ENCODE measurements around the gene GGT5.
"Not testable (repeated sequence)": the region's sequence is repeated elsewhere in the genome, so short reads cannot be mapped to it uniquely, and the experiment has no call there.

GGT5 gene

DNA sequence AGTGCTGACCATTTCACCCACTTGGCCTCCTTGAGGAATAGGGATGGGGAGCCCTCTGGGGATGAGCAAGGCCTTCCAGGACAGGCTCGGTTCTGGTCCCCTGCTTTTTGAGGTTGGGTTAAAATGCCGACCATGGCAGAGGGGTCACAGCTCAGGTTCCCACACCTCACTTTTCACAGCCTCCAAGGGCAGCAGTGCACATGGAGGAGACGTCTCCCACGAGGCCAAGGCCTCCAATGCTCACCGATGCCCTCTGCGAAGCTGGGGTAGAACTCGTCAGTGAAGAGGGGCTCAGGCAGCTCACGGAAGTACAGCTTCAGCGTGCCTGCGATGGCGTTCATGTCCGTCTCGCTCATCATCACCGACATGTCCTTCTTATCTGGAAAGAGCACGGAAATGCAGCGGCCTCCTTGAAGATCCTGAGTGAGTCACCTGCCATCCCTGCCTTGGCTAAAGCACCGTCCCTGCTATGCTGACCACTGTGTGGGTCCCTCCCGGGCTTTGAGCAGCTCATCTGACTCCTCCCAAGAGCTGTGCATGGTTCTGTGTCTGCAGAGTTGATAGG is 17.4 kb upstream of the GGT5 start:
- POLR2A ChIA-PET; H3K27me3 ChIP-seq (replicated peaks in 2 of 5; ENCODE audit: control insufficient read depth in 4 of 5, insufficient read depth in 5 of 5, low read length in 4 of 5); H3K4me3 ChIP-seq (ENCODE audit: control insufficient read depth in 1 of 7, extremely low read depth in 1 of 7, insufficient read depth in 4 of 7, low read depth in 2 of 7, low read length in 6 of 7); H3K36me3 ChIP-seq (ENCODE audit: control insufficient read depth in 4 of 4, insufficient read depth in 4 of 4, low read length in 3 of 4); DNase-seq; H3K9me3 ChIP-seq (ENCODE audit: control extremely low read depth in 1 of 5, control insufficient read depth in 4 of 5, insufficient read depth in 2 of 5, low read depth in 1 of 5, low read length in 4 of 5); H3K27ac ChIP-seq (ENCODE audit: insufficient read depth in 1 of 2, low read depth in 1 of 2, low read length in 2 of 2, poor library complexity in 1 of 2, severe bottlenecking in 2 of 2): not testable (repeated sequence)
- CTCF ChIA-PET = interaction anchor here (1.4 kb wide), 1 partner anchor 72 kb away, joined by 3 read pairs; no protein-coding TSS in a partner anchor
- 98% methylated on average over 15 of the region's 18 CpGs for WGBS (ENCODE audit: insufficient coverage)
- H3K4me1 ChIP-seq (ENCODE audit: control extremely low read depth in 1 of 4, control insufficient read depth in 4 of 4, insufficient read depth in 4 of 4, low read length in 3 of 4) = peaks cover 0 to 10% (median 4%) of the 10 kb centered on the region in 4 experiments

DNA sequence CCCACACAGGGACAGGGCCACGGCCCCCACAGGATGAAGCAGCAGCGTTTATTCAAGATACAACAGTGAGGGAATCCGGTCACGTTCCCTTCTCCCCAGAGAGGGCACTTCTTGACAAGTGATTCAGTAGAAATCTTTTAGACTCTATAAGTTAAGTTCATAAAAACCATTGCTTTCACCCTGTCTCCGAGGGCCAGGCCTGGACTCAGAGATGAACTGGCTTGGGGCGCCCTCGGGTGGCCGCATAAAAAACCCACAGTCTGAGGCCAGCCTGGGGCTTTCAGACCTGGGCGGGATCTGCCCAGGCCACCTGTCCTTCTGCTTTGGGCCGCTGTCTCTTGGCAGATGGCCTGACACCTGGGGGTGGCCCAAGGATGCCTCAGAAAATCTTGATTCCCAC is 14.6 kb upstream of the GGT5 start:
- H3K4me3 ChIP-seq (ENCODE audit: control insufficient read depth in 1 of 7, extremely low read depth in 1 of 7, insufficient read depth in 4 of 7, low read depth in 2 of 7, low read length in 6 of 7) = not testable (repeated sequence)

DNA sequence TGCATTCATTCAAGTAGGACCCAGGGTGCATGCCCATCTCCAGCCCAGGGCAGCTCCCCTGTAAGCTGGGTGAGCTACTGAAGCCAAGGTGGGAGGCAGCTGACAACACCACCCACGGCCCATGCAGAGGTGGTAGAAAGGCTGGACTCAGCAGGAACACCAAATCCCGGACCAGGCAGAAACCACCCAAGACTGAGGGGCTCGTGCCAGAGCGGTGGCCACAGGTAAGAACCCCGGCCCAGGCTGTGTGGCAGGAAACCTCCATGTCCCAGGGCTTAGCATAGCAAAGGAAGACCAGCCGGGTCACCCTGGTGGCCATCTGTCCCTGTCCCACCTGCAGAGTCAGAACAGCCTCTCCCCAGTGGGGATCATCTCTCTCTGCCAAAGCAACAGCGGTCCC is 11.9 kb upstream of the GGT5 start:
- H3K9me3 ChIP-seq (ENCODE audit: control extremely low read depth in 1 of 5, control insufficient read depth in 4 of 5, insufficient read depth in 2 of 5, low read depth in 1 of 5, low read length in 4 of 5); H3K27ac ChIP-seq (ENCODE audit: insufficient read depth in 1 of 2, low read depth in 1 of 2, low read length in 2 of 2, poor library complexity in 1 of 2, severe bottlenecking in 2 of 2); H3K36me3 ChIP-seq (ENCODE audit: control insufficient read depth in 4 of 4, insufficient read depth in 4 of 4, low read length in 3 of 4); CTCF ChIA-PET; H3K4me1 ChIP-seq (ENCODE audit: control extremely low read depth in 1 of 4, control insufficient read depth in 4 of 4, insufficient read depth in 4 of 4, low read length in 3 of 4); POLR2A ChIA-PET; H3K27me3 ChIP-seq (replicated peaks in 2 of 5; ENCODE audit: control insufficient read depth in 4 of 5, insufficient read depth in 5 of 5, low read length in 4 of 5); H3K4me3 ChIP-seq (ENCODE audit: control insufficient read depth in 1 of 7, extremely low read depth in 1 of 7, insufficient read depth in 4 of 7, low read depth in 2 of 7, low read length in 6 of 7); DNase-seq: not testable (repeated sequence)
- WGBS (ENCODE audit: insufficient coverage) = 93% methylated on average over 3 of the region's 7 CpGs

More for the DNA sequence above, 14.6 kb upstream of the GGT5 start:
- H3K9me3 ChIP-seq (ENCODE audit: control extremely low read depth in 1 of 5, control insufficient read depth in 4 of 5, insufficient read depth in 2 of 5, low read depth in 1 of 5, low read length in 4 of 5); CTCF ChIA-PET; H3K36me3 ChIP-seq (ENCODE audit: control insufficient read depth in 4 of 4, insufficient read depth in 4 of 4, low read length in 3 of 4); H3K27me3 ChIP-seq (replicated peaks in 2 of 5; ENCODE audit: control insufficient read depth in 4 of 5, insufficient read depth in 5 of 5, low read length in 4 of 5); POLR2A ChIA-PET; H3K4me1 ChIP-seq (ENCODE audit: control extremely low read depth in 1 of 4, control insufficient read depth in 4 of 4, insufficient read depth in 4 of 4, low read length in 3 of 4); H3K27ac ChIP-seq (ENCODE audit: insufficient read depth in 1 of 2, low read depth in 1 of 2, low read length in 2 of 2, poor library complexity in 1 of 2, severe bottlenecking in 2 of 2): not testable (repeated sequence)
- peak; percentile 81 to 86 (median 85) for DNase-seq
- no CpG with 5 or more reads among the region's 10 CpGs for WGBS (ENCODE audit: insufficient coverage)

DNA sequence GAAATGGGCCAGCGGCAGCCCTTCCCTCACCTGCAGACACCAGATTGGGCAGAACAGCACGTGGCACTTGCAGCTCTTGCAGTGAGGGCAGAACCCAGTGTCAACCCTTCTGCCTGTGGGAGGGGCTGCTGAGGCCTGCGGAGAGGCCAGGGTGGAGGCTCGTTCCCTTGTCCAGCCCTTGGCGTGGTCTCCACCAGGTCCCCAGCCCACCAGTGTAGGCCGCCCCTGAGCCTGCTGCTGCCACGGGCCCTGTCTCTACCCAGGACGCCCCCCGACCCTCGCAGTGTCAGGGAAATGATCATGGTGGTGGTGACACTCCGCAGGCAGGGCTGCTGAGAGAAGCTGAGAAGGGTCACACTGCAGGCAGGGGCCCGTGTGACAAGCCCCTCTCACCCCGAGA is 11.3 kb upstream of the GGT5 start:
- H3K36me3 ChIP-seq (ENCODE audit: control insufficient read depth in 4 of 4, insufficient read depth in 4 of 4, low read length in 3 of 4); CTCF ChIA-PET; H3K9me3 ChIP-seq (ENCODE audit: control extremely low read depth in 1 of 5, control insufficient read depth in 4 of 5, insufficient read depth in 2 of 5, low read depth in 1 of 5, low read length in 4 of 5); H3K27ac ChIP-seq (ENCODE audit: insufficient read depth in 1 of 2, low read depth in 1 of 2, low read length in 2 of 2, poor library complexity in 1 of 2, severe bottlenecking in 2 of 2); H3K4me1 ChIP-seq (ENCODE audit: control extremely low read depth in 1 of 4, control insufficient read depth in 4 of 4, insufficient read depth in 4 of 4, low read length in 3 of 4); H3K4me3 ChIP-seq (ENCODE audit: control insufficient read depth in 1 of 7, extremely low read depth in 1 of 7, insufficient read depth in 4 of 7, low read depth in 2 of 7, low read length in 6 of 7); H3K27me3 ChIP-seq (replicated peaks in 2 of 5; ENCODE audit: control insufficient read depth in 4 of 5, insufficient read depth in 5 of 5, low read length in 4 of 5); DNase-seq; POLR2A ChIA-PET: not testable (repeated sequence)
- no CpG with 5 or more reads among the region's 13 CpGs for WGBS (ENCODE audit: insufficient coverage)

DNA sequence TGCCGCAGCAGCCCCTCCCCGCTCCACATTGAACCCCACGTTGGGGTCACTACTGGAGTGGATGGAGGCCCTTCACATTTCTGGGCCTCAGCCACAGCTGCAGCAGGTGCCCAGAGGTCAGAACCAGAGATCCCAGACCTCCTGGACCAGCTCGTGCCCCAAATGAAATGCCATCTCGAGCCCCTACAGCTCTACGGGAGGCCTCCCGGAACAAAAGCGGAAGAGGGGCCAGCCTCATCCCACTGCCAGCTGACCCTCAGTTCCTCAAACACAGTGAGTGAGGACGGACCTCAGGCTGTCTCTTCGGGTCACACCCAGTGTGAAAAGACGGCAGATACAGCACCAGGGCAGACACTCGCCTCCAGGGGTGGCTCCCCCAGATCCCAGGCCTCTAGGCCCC is 8.2 kb upstream of the GGT5 start:
- H3K27ac ChIP-seq (ENCODE audit: insufficient read depth in 1 of 2, low read depth in 1 of 2, low read length in 2 of 2, poor library complexity in 1 of 2, severe bottlenecking in 2 of 2); POLR2A ChIA-PET; H3K27me3 ChIP-seq (replicated peaks in 2 of 5; ENCODE audit: control insufficient read depth in 4 of 5, insufficient read depth in 5 of 5, low read length in 4 of 5); H3K9me3 ChIP-seq (ENCODE audit: control extremely low read depth in 1 of 5, control insufficient read depth in 4 of 5, insufficient read depth in 2 of 5, low read depth in 1 of 5, low read length in 4 of 5); DNase-seq; CTCF ChIA-PET; H3K36me3 ChIP-seq (ENCODE audit: control insufficient read depth in 4 of 4, insufficient read depth in 4 of 4, low read length in 3 of 4); H3K4me3 ChIP-seq (ENCODE audit: control insufficient read depth in 1 of 7, extremely low read depth in 1 of 7, insufficient read depth in 4 of 7, low read depth in 2 of 7, low read length in 6 of 7); H3K4me1 ChIP-seq (ENCODE audit: control extremely low read depth in 1 of 4, control insufficient read depth in 4 of 4, insufficient read depth in 4 of 4, low read length in 3 of 4): not testable (repeated sequence)
- WGBS (ENCODE audit: insufficient coverage) = 100% methylated on average over 2 of the region's 12 CpGs

DNA sequence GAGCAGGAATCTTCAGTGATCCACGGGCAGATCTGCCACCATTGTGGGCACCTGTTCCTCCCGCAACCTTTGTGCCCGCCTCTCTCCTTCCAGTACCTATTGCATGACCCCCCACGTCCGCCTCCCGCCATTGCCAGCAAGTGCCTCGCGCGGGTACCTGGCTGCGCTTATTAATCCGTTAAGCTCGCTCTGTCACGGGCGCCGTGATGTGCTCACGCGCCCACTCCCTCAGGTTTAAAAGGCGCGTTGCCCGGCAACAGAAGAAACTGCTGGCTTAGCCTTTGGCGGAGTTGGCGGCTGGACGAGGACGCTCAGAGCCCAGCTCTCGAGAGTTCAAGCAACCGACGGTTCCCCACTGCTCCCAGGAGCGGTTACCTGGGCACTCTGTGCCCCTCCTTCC is 6.4 kb upstream of the GGT5 start:
- H3K27me3 ChIP-seq (replicated peaks in 2 of 5; ENCODE audit: control insufficient read depth in 4 of 5, insufficient read depth in 5 of 5, low read length in 4 of 5); DNase-seq; POLR2A ChIA-PET; H3K4me3 ChIP-seq (ENCODE audit: control insufficient read depth in 1 of 7, extremely low read depth in 1 of 7, insufficient read depth in 4 of 7, low read depth in 2 of 7, low read length in 6 of 7); CTCF ChIA-PET; H3K27ac ChIP-seq (ENCODE audit: insufficient read depth in 1 of 2, low read depth in 1 of 2, low read length in 2 of 2, poor library complexity in 1 of 2, severe bottlenecking in 2 of 2); H3K36me3 ChIP-seq (ENCODE audit: control insufficient read depth in 4 of 4, insufficient read depth in 4 of 4, low read length in 3 of 4); H3K9me3 ChIP-seq (ENCODE audit: control extremely low read depth in 1 of 5, control insufficient read depth in 4 of 5, insufficient read depth in 2 of 5, low read depth in 1 of 5, low read length in 4 of 5): not testable (repeated sequence)
- H3K4me1 ChIP-seq (ENCODE audit: control extremely low read depth in 1 of 4, control insufficient read depth in 4 of 4, insufficient read depth in 4 of 4, low read length in 3 of 4) = peaks cover 0 to 14% (median 4%) of the 10 kb centered on the region in 4 experiments
- WGBS (ENCODE audit: insufficient coverage) = no CpG with 5 or more reads among the region's 28 CpGs

DNA sequence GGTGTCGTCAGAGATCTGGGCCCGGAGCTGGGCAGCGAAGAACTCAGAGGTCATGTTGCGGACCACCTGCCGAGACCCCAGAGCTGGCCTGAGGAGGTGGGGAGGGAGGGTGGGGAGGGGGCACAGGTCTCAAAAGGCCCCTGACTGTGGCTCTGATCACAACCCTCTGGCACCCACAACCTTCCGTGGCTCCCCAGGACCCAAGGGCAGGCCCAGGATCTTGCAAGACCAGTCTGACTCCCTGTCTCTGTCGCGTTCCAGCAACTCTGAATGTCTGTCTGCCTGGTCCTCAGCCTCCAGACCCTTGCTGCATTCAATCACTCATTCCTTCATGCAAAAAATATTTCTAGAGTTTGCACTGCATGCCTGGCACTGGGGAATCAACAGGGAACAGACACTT is 4.5 kb upstream of the GGT5 start:
- CTCF ChIA-PET; H3K4me3 ChIP-seq (ENCODE audit: control insufficient read depth in 1 of 7, extremely low read depth in 1 of 7, insufficient read depth in 4 of 7, low read depth in 2 of 7, low read length in 6 of 7); H3K9me3 ChIP-seq (ENCODE audit: control extremely low read depth in 1 of 5, control insufficient read depth in 4 of 5, insufficient read depth in 2 of 5, low read depth in 1 of 5, low read length in 4 of 5); H3K36me3 ChIP-seq (ENCODE audit: control insufficient read depth in 4 of 4, insufficient read depth in 4 of 4, low read length in 3 of 4); H3K27me3 ChIP-seq (replicated peaks in 2 of 5; ENCODE audit: control insufficient read depth in 4 of 5, insufficient read depth in 5 of 5, low read length in 4 of 5); POLR2A ChIA-PET; H3K27ac ChIP-seq (ENCODE audit: insufficient read depth in 1 of 2, low read depth in 1 of 2, low read length in 2 of 2, poor library complexity in 1 of 2, severe bottlenecking in 2 of 2); DNase-seq: not testable (repeated sequence)
- no CpG with 5 or more reads among the region's 8 CpGs for WGBS (ENCODE audit: insufficient coverage)
- H3K4me1 ChIP-seq (ENCODE audit: control extremely low read depth in 1 of 4, control insufficient read depth in 4 of 4, insufficient read depth in 4 of 4, low read length in 3 of 4) = peaks cover 0 to 29% (median 12%) of the 10 kb centered on the region in 4 experiments

Data from common myeloid progenitor, CD34-positive (primary cell).